Measurements from ENCODE around the gene RECK.
"Not testable (repeated sequence)": the region's sequence is repeated elsewhere in the genome, so short reads cannot be mapped to it uniquely, and the experiment has no call there.

RECK gene

GRCh38 chr9:36036780-36037548 is at the start of gene RECK:
Gene RECK, plus strand, starts transcription at chr9:36036913. Its CDS starts 86 bp downstream, at chr9:36036999.
- DNase-seq: peak; percentile 73

- DNase-seq: no peak
Observed at GRCh38 chr9:35990155-35990554, 46.6 kb upstream of the RECK start.

GRCh38 chr9:35993136-35993535 is 43.6 kb upstream of the RECK start:
- not testable (repeated sequence) for DNase-seq

GRCh38 chr9:35993976-35994720 is 42.6 kb upstream of the RECK start:
- DNase-seq: no peak

GRCh38 chr9:35994959-35995358 is 41.8 kb upstream of the RECK start:
- DNase-seq: no peak

GRCh38 chr9:35996358-35996970 is 40.2 kb upstream of the RECK start:
- DNase-seq: no peak

- DNase-seq: not testable (repeated sequence)
Observed at GRCh38 chr9:35997016-35997415, 39.7 kb upstream of the RECK start.

GRCh38 chr9:35998333-35998732 is 38.4 kb upstream of the RECK start:
- no peak for DNase-seq

- no peak for DNase-seq
Observed at GRCh38 chr9:36005891-36006290, 30.8 kb upstream of the RECK start.

- no peak for DNase-seq
Observed at GRCh38 chr9:36006549-36007315, 30.0 kb upstream of the RECK start.

- DNase-seq: no peak
Observed at GRCh38 chr9:36007316-36007708, 29.4 kb upstream of the RECK start.

GRCh38 chr9:36007852-36008251 is 28.9 kb upstream of the RECK start:
- DNase-seq: no peak

- peak; percentile 53 for DNase-seq
Observed at GRCh38 chr9:36008774-36009300, 27.9 kb upstream of the RECK start.

- no peak for DNase-seq
Observed at GRCh38 chr9:36011379-36011778, 25.3 kb upstream of the RECK start.

GRCh38 chr9:36017278-36017677 is 19.4 kb upstream of the RECK start:
- DNase-seq: no peak

GRCh38 chr9:36018129-36018528 is 18.6 kb upstream of the RECK start:
- no peak for DNase-seq

GRCh38 chr9:36018891-36019720 is 17.6 kb upstream of the RECK start:
- no peak for DNase-seq

- DNase-seq: no peak
Observed at GRCh38 chr9:36021968-36022367, 14.7 kb upstream of the RECK start.

- peak; percentile 13 for DNase-seq
Observed at GRCh38 chr9:36023260-36024048, 13.3 kb upstream of the RECK start.

- no peak for DNase-seq
Observed at GRCh38 chr9:36025746-36026145, 11.0 kb upstream of the RECK start.

GRCh38 chr9:36029202-36029601 is 7.5 kb upstream of the RECK start:
- DNase-seq: no peak

All from NCI-H510A treated with DMSO at 0.1 percent for 48 hours (cell line).